ENCODE results near the gene ARHGAP24. TPM values are rescaled to one million over a fixed set of nuclear protein-coding genes. Genes with fewer than 3 reads are reported as not detected.

Gene ARHGAP24
- total and polyA plus RNA-seq, 2 donors (not counting 3 experiments of a cell fraction or from before 2014, with no cell fraction given): 52.1 to 79.4 TPM

DNA sequence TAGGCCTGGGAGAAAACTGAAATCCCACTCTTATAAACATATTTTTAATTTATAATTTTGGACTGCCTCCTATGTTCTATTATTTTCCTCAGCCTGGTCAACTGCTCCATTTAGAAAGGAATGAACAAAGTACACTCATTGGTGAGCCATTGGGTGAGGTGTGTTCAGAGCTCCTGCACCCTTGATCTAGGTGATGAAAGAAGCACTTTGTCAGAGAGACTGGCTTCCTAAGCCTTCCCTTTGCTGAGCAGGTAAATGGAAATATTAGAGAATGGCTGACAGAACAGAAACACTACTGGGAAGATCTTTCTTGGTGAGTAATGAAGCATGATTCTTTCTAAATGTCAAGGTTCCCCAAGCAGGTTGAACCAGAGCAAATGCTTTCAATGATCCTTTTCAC lies 19.0 kb upstream of the ARHGAP24 start:
- Histone ChIP-seq H3K27me3 (ENCODE audit: control insufficient read depth in 2 of 2, insufficient read depth in 2 of 2, low read length in 2 of 2) (peaks cover 0 to 2% of the 10 kb centered on the region in 2 experiments), H3K4me1 (ENCODE audit: control insufficient read depth, extremely low read depth, insufficient read depth, low read length) (no peaks in the 10 kb centered on the region), H3K36me3 (ENCODE audit: control insufficient read depth in 2 of 2, extremely low read depth in 1 of 2, insufficient read depth in 2 of 2, low read length in 2 of 2) (no peaks in the 10 kb centered on the region), H3K4me3 (replicated peaks in 1 of 3; ENCODE audit: insufficient read depth in 1 of 3, low read depth in 1 of 3, low read length in 3 of 3) (no peak overlapping the region), H3K9me1 (replicated peaks; ENCODE audit: control insufficient read depth, extremely low read depth, insufficient read depth, low read length) (no peaks in the 10 kb centered on the region), H3K4me2 (ENCODE audit: insufficient read depth, low read length) (no peak overlapping the region), H2AFZ (ENCODE audit: low read depth, low read length) (no peak overlapping the region), H3K9ac (replicated peaks; ENCODE audit: extremely low read depth, insufficient read depth, low read length) (no peak overlapping the region), H3K27ac (ENCODE audit: insufficient read depth, low read depth, low read length) (no peak overlapping the region), H4K20me1 (replicated peaks; ENCODE audit: control insufficient read depth, extremely low read depth, insufficient read depth, low read length) (no peaks in the 10 kb centered on the region), H3K9me3 (replicated peaks; ENCODE audit: control insufficient read depth, insufficient read depth, low read length) (no peaks in the 10 kb centered on the region), H3K79me2 (ENCODE audit: control insufficient read depth, insufficient read depth, low read length) (no peaks in the 10 kb centered on the region)
- dilution Hi-C loops (cut with MboI; ENCODE audit: extremely low pct_ligation_motif_present, low sequenced_read_pairs): no loop called here
- ChIA-PET POLR2A (no interaction called here), CTCF (no interaction called here)
- BruUV-seq (replicated peaks): no TSS peak
- no peak for DNase-seq (ENCODE audit: low read depth, low spot score)
- intact Hi-C loops (cut with micrococcal nuclease): no loop called here
- TF ChIP-seq, protein P1, sequence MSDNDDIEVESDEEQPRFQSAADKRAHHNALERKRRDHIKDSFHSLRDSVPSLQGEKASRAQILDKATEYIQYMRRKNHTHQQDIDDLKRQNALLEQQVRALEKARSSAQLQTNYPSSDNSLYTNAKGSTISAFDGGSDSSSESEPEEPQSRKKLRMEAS (IDR thresholded peaks at IDR 0.05; ENCODE audit: insufficient read depth, insufficient read length): no peak
- TF ChIP-seq EZH2 (IDR thresholded peaks at IDR 0.05; ENCODE audit: borderline replicate concordance, low read depth, low read length, severe bottlenecking) (no peak), GATA2 (IDR thresholded peaks at IDR 0.05; ENCODE audit: insufficient read depth, insufficient read length, low read depth, low read length) (no peak), FOS (IDR thresholded peaks at IDR 0.05; ENCODE audit: borderline replicate concordance, insufficient read depth, low read length) (no peak), MYC (IDR thresholded peaks at IDR 0.05; ENCODE audit: low read depth, low read length) (no peak), POLR2AphosphoS5 (IDR thresholded peaks at IDR 0.05; ENCODE audit: insufficient read depth, low read depth, low read length) (no peak), POLR2A (IDR thresholded peaks at IDR 0.05; ENCODE audit: low read depth, low read length) (no peak)
- FAIRE-seq: no peak

DNA sequence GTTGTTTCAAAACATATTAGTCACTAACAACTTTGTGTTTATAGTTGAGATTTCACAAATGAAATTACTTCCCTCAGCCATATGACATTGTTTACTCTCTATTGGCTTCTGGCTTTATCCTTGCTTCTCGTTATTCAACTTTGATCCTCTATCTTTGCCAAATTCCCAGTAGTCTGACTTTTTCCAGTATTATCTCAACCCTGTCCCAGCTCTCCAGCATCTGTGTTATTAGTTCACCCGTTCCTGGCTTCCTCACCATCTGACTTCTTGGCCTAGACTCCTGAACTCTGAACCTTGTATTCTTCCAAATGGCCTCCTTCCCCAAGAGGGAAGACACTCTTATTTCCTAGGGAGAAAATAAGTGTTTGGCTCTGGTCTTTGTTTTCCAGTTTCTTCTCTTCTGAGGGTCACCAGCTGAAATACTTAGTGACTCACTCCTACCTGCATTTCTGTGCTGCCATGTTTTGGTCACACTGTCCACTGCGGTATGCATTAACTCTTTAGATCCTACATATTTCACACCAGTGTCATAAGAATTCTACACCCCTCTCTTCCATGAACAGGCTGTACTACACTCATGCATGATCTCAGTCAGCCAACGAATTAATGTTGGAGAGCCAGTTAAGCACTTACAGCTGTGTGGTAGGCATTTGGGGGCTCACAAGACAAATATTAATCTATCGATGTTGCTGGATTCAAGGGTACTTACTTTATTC lies 17.0 kb upstream of the ARHGAP24 start:
- Histone ChIP-seq H3K27ac (ENCODE audit: insufficient read depth, low read depth, low read length) (no peak overlapping the region), H3K4me1 (ENCODE audit: control insufficient read depth, extremely low read depth, insufficient read depth, low read length) (no peaks in the 10 kb centered on the region), H3K9ac (replicated peaks; ENCODE audit: extremely low read depth, insufficient read depth, low read length) (no peak overlapping the region), H3K9me3 (replicated peaks; ENCODE audit: control insufficient read depth, insufficient read depth, low read length) (no peaks in the 10 kb centered on the region), H3K79me2 (ENCODE audit: control insufficient read depth, insufficient read depth, low read length) (no peaks in the 10 kb centered on the region), H2AFZ (ENCODE audit: low read depth, low read length) (no peak overlapping the region), H4K20me1 (replicated peaks; ENCODE audit: control insufficient read depth, extremely low read depth, insufficient read depth, low read length) (no peaks in the 10 kb centered on the region), H3K9me1 (replicated peaks; ENCODE audit: control insufficient read depth, extremely low read depth, insufficient read depth, low read length) (no peaks in the 10 kb centered on the region), H3K36me3 (ENCODE audit: control insufficient read depth in 2 of 2, extremely low read depth in 1 of 2, insufficient read depth in 2 of 2, low read length in 2 of 2) (no peaks in the 10 kb centered on the region), H3K4me3 (replicated peaks in 1 of 3; ENCODE audit: insufficient read depth in 1 of 3, low read depth in 1 of 3, low read length in 3 of 3) (no peak overlapping the region), H3K4me2 (ENCODE audit: insufficient read depth, low read length) (no peak overlapping the region), H3K27me3 (ENCODE audit: control insufficient read depth in 2 of 2, insufficient read depth in 2 of 2, low read length in 2 of 2) (no peaks in the 10 kb centered on the region)
- intact Hi-C loops (cut with micrococcal nuclease) (no loop called here), dilution Hi-C loops (cut with MboI; ENCODE audit: extremely low pct_ligation_motif_present, low sequenced_read_pairs) (no loop called here)
- ChIA-PET POLR2A (interaction anchor here (0.6 kb wide), 1 partner anchor 930 kb away, joined by 5 read pairs; no protein-coding TSS in a partner anchor), CTCF (interaction anchor here (1.1 to 1.5 kb wide), 2 partner anchors 10 to 17 kb away, joined by 3 read pairs; partner anchors contain the start of gene ARHGAP24)
- DNase-seq (ENCODE audit: low read depth, low spot score) (no peak), FAIRE-seq (no peak)
- TF ChIP-seq POLR2AphosphoS5 (IDR thresholded peaks at IDR 0.05; ENCODE audit: insufficient read depth, low read depth, low read length) (no peak), EZH2 (IDR thresholded peaks at IDR 0.05; ENCODE audit: borderline replicate concordance, low read depth, low read length, severe bottlenecking) (no peak), MYC (IDR thresholded peaks at IDR 0.05; ENCODE audit: low read depth, low read length) (no peak), POLR2A (IDR thresholded peaks at IDR 0.05; ENCODE audit: low read depth, low read length) (no peak), JUN (IDR thresholded peaks at IDR 0.05; ENCODE audit: borderline replicate concordance, insufficient read depth, insufficient read length, low read depth) (no peak), GATA2 (IDR thresholded peaks at IDR 0.05; ENCODE audit: insufficient read depth, insufficient read length, low read depth, low read length) (no peak), FOS (IDR thresholded peaks at IDR 0.05; ENCODE audit: borderline replicate concordance, insufficient read depth, low read length) (no peak)
- TF ChIP-seq, protein P1 (IDR thresholded peaks at IDR 0.05; ENCODE audit: insufficient read depth, insufficient read length): no peak
- TF ChIP-seq, protein P2, sequence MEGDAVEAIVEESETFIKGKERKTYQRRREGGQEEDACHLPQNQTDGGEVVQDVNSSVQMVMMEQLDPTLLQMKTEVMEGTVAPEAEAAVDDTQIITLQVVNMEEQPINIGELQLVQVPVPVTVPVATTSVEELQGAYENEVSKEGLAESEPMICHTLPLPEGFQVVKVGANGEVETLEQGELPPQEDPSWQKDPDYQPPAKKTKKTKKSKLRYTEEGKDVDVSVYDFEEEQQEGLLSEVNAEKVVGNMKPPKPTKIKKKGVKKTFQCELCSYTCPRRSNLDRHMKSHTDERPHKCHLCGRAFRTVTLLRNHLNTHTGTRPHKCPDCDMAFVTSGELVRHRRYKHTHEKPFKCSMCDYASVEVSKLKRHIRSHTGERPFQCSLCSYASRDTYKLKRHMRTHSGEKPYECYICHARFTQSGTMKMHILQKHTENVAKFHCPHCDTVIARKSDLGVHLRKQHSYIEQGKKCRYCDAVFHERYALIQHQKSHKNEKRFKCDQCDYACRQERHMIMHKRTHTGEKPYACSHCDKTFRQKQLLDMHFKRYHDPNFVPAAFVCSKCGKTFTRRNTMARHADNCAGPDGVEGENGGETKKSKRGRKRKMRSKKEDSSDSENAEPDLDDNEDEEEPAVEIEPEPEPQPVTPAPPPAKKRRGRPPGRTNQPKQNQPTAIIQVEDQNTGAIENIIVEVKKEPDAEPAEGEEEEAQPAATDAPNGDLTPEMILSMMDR (IDR thresholded peaks at IDR 0.05; ENCODE audit: extremely low read depth in 1 of 2, insufficient read depth in 1 of 2, low read depth in 1 of 2, low read length in 2 of 2): no peak
- no TSS peak for BruUV-seq (replicated peaks)

Data from endothelial cell of umbilical vein (primary cell).